Lung (tissue), 12 donors: Measurements from ENCODE around the gene CUL2. TPM values are rescaled to one million over a fixed set of nuclear protein-coding genes. Genes with fewer than 3 reads are reported as not detected.

ENCODE experiments used
- ATAC-seq: fragments of 200-7000 bp; cut with Tn5 transposase; one replicate; pipeline ENCODE4 v1.9.1; 2020; ENCODE audit warnings: moderate number of reproducible peaks; ENCODE audit not compliant: insufficient read depth, low FRiP score
- DNase-seq, 3 donors: peaks; one replicate each; pipeline ENCODE4 v3.0.0-alpha.2; 2013 to 2017
- H3K27ac ChIP-seq, 2 donors: one replicate each; pipeline ENCODE4 v1.5.1; 2013; ENCODE audit warnings: mild to moderate bottlenecking in 2 of 2, moderate library complexity in 2 of 2, control low read depth in 1 of 2, inconsistent platforms in 1 of 2, low read depth in 1 of 2, low read length in 1 of 2
- H3K27me3 ChIP-seq, 3 donors: one replicate each; pipeline ENCODE4 v1.5.1; 2013; ENCODE audit warnings: low read length in 2 of 3; ENCODE audit not compliant: control insufficient read depth in 3 of 3, insufficient read depth in 3 of 3
- H3K36me3 ChIP-seq, 4 donors: one replicate each; pipeline ENCODE4 v1.5.1; 2013; ENCODE audit warnings: low read length in 4 of 4, mild to moderate bottlenecking in 1 of 4, moderate library complexity in 1 of 4; ENCODE audit not compliant: control insufficient read depth in 4 of 4, insufficient read depth in 4 of 4
- H3K4me1 ChIP-seq, 5 donors: one replicate each; pipeline ENCODE4 v1.5.1; 2013; ENCODE audit warnings: low read length in 5 of 5, mild to moderate bottlenecking in 2 of 5, moderate library complexity in 1 of 5; ENCODE audit not compliant: control insufficient read depth in 5 of 5, insufficient read depth in 5 of 5
- H3K4me3 ChIP-seq: one replicate; pipeline ENCODE4 v1.5.1; 2013; ENCODE audit warnings: mild to moderate bottlenecking, control low read depth, moderate library complexity
- H3K9ac ChIP-seq, 2 donors: one replicate each; pipeline ENCODE4 v1.5.1; 2013; ENCODE audit warnings: low read length in 2 of 2, control low read depth in 1 of 2; ENCODE audit not compliant: insufficient read depth in 1 of 2
- H3K9me3 ChIP-seq, 4 donors: one replicate each; pipeline ENCODE4 v1.5.1; 2013; ENCODE audit warnings: low read length in 3 of 4, mild to moderate bottlenecking in 1 of 4, moderate library complexity in 1 of 4; ENCODE audit not compliant: control insufficient read depth in 4 of 4, insufficient read depth in 3 of 4
- CTCF ChIP-seq: IDR thresholded peaks from 2 replicates; pipeline ENCODE4 v1.5.1; 2012; ENCODE audit warnings: mild to moderate bottlenecking; ENCODE audit errors: control extremely low read depth, extremely low read depth
- WGBS, 2 donors: extraction: QIAGEN DNeasy Blood & Tissue Kit; methylation state at CpG; one replicate each; pipeline ENCODE4 v1.1.7; 2013; 5-methylcytosine and 5-hydroxymethylcytosine counted together
- polyA plus RNA-seq, 2 donors: library from polyadenylated mRNA; stranded (reverse); fragments of 200-250 nt; gene quantifications; one replicate each; pipeline ENCODE4 v1.2.1, GENCODE V29; 2013
- total RNA-seq, 2 donors: library from RNA; depleted of rRNA in 1 of 2; stranded (reverse); fragments of >200 nt in 1 of 2; gene quantifications; one replicate each; pipeline ENCODE4 v1.2.1, GENCODE V29; 2014 to 2021
- donor health status: control.
- donor health status: control.
- donor health status: Bipolar disorder and iron deficiency.
- donor health status: healthy.
- donor health status: DM: yes; HTN: yes; CAD: no.

The CUL2 gene
- total and polyA plus RNA-seq, 4 donors = 7.7 to 30.8 (median 17.6) TPM

DNA sequence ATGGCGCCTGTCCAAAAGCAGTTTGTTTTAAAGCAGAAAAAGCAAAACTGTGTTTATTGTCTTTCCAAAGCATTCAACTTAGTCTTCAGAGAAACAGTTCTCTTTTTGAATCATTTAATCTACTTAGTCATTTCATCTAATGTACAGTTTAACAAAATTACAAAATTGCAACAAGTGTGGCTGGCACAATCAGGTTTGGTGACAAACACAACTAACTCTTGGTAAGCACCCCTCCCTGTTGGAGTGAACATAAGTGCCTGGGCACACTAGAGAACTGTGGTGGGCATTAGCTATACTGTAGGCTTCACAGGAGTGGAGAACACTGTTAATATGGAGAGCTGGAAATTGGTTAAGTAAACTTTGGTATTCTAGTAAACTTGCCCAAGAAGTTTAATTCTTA is 43.4 kb upstream of the CUL2 start:
- TF ChIP-seq CTCF = no peak
- DNase-seq (no peak), ATAC-seq (no peak)
- no peaks in the 10 kb centered on the region for H3K9me3 ChIP-seq
- no peak overlapping the region for H3K9ac ChIP-seq
- H3K4me3 ChIP-seq = no peak overlapping the region
- peaks cover 0 to 11% (median 7%) of the 10 kb centered on the region in 5 donors for H3K4me1 ChIP-seq
- no peak overlapping the region for H3K27ac ChIP-seq
- H3K27me3 ChIP-seq = no peaks in the 10 kb centered on the region
- H3K36me3 ChIP-seq = no peaks in the 10 kb centered on the region
- 64 to 98% methylated on average over 1 of the region's 1 CpG for WGBS, 2 donors

DNA sequence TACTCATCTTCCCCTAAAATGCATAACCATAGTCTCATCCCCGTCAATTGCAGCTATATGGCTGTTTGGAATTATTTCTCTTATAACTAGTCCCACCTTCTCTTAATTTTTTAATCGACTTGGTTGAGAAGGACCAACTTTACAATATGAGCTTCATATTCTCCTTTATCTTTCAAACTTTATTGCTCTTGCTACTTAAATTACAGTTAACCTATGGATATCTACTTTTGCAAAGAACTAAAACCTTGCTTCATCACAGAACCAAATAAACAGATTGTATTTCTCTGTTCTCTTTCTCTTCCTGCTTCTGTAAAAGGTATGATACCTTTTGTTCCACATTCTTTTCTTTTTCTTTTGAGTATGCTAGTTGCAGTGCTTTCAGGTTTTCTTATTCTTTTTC is 42.6 kb upstream of the CUL2 start:
- 94 to 95% methylated on average over 2 of the region's 2 CpGs for WGBS, 2 donors
- no peak for TF ChIP-seq CTCF
- DNase-seq (no peak), ATAC-seq (no peak)
- Histone ChIP-seq H3K36me3 (no peaks in the 10 kb centered on the region), H3K9ac (no peak overlapping the region), H3K27ac (no peak overlapping the region), H3K4me3 (no peak overlapping the region), H3K4me1 (peaks cover 0 to 15% (median 11%) of the 10 kb centered on the region in 5 donors), H3K27me3 (no peaks in the 10 kb centered on the region), H3K9me3 (no peaks in the 10 kb centered on the region)

GRCh38 chr10:35130663-35131062 is 40.5 kb upstream of the CUL2 start:
- H3K4me3 ChIP-seq = no peak overlapping the region
- H3K9ac ChIP-seq = no peak overlapping the region
- H3K4me1 ChIP-seq = peaks cover 0 to 17% (median 8%) of the 10 kb centered on the region in 5 donors
- ATAC-seq = no peak
- TF ChIP-seq CTCF = no peak
- peak in 1 of 3 donors; percentile 28 for DNase-seq
- H3K27me3 ChIP-seq = no peaks in the 10 kb centered on the region
- H3K36me3 ChIP-seq = no peaks in the 10 kb centered on the region
- H3K27ac ChIP-seq = no peak overlapping the region
- 58 to 59% methylated on average over 4 of the region's 4 CpGs for whole genome bisulfite sequencing, 2 donors
- H3K9me3 ChIP-seq = no peaks in the 10 kb centered on the region

DNA sequence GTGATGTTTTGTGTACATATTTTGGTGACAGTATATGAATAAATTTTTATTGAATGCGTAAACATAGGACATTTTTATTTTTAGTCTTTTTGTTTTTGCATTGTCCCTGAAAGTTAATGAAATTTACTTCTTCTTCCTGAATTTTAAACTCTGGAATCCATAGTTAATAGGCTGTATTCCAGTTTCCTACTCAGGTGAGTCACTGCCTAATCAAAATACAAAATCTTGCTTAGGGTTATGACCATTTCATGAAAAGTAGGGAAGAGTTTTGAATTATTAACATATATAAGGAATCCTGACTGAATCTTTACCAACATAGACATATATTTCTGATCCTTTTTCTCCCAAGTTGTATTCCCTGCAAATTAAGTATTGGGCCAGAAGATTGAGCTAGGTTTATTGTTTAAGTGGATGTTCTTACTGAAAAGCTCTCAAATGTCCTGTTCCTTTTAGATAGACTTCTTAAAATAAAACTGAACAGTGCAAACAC is 39.1 kb upstream of the CUL2 start:
- 98 to 100% methylated on average over 1 of the region's 1 CpG for WGBS, 2 donors
- Histone ChIP-seq H3K4me3 (no peak overlapping the region), H3K36me3 (no peaks in the 10 kb centered on the region), H3K27me3 (no peaks in the 10 kb centered on the region), H3K9ac (no peak overlapping the region), H3K9me3 (no peaks in the 10 kb centered on the region), H3K4me1 (peaks cover 0 to 17% (median 8%) of the 10 kb centered on the region in 5 donors), H3K27ac (no peak overlapping the region)
- no peak for DNase-seq
- no peak for ATAC-seq
- no peak for TF ChIP-seq CTCF
